Erythroblast (primary cell): ENCODE data around the gene ADAMTS9.

ENCODE experiments used
- GATA1 ChIP-seq: IDR thresholded peaks from 2 replicates; pipeline ENCODE4 v1.6.1; 2011; ENCODE audit warnings: low read depth, mild to moderate bottlenecking, control low read depth, low read length, moderate library complexity
- POLR2A ChIP-seq: IDR thresholded peaks from 2 replicates; pipeline ENCODE4 v1.6.1; 2011; ENCODE audit warnings: mild to moderate bottlenecking, low read length

DNA sequence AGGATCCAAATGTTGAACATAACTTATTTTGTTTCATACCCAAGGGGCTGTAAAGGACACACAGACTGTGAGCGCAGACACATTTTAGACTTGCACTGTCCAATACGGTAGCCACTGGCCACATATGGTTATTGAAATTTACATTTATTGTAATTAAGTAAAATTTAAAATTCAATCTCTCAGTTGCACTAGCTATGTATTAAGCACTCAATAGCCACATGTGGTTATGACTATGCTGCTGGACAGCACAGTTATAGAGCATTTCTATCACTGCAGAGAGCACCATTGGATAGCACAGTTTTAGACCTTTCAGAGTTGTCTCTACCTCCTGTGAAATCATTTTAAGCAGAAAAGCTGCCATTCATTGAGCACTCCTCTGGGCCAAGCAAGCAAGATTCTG lies 204.3 kb downstream of the ADAMTS9 start:
- TF ChIP-seq POLR2A (no peak), GATA1 (no peak)
